ENCODE measurements around the gene EIF3B. TPM values are rescaled to one million over a fixed set of nuclear protein-coding genes. Genes with fewer than 3 reads are reported as not detected.

Gene EIF3B
- total and polyA plus RNA-seq, 11 donors, result 35.4 to 114 (median 72.4) TPM

GRCh38 chr7:2421943-2422310 lies 67.3 kb downstream of the EIF3B start:
- Histone ChIP-seq H3K4me3 (no peak overlapping the region), H3K36me3 (peaks cover 0 to 4% (median 0%) of the 10 kb centered on the region in 9 donors), H3K27ac (no peak overlapping the region), H3K4me1 (peaks cover 0 to 17% (median 4%) of the 10 kb centered on the region in 12 donors), H3K9me3 (no peaks in the 10 kb centered on the region), H3K27me3 (no peaks in the 10 kb centered on the region)
- intact Hi-C loops (cut with DNase I), result no loop called here
- DNase-seq (no peak), ATAC-seq (no peak)
- WGBS, 4 donors, result 88 to 92% (median 90%) methylated on average over 9 of the region's 9 CpGs
- TF ChIP-seq CTCF (IDR thresholded peaks at IDR 0.05), result no peak
- TF ChIP-seq POLR2A (IDR thresholded peaks at IDR 0.05), result no peak

GRCh38 chr7:2425749-2426148 lies 71.1 kb downstream of the EIF3B start:
- 88 to 92% (median 91%) methylated on average over 10 of the region's 10 CpGs for WGBS, 4 donors
- peaks cover 0 to 4% (median 0%) of the 10 kb centered on the region in 9 donors for H3K36me3 ChIP-seq
- intact Hi-C loops (cut with DNase I), result no loop called here
- no peaks in the 10 kb centered on the region for H3K4me1 ChIP-seq
- no peaks in the 10 kb centered on the region for H3K27me3 ChIP-seq
- H3K9me3 ChIP-seq, result peaks cover 0 to 6% (median 1%) of the 10 kb centered on the region in 12 donors
- no peak overlapping the region for H3K4me3 ChIP-seq
- no peak overlapping the region for H3K27ac ChIP-seq
- no peak for DNase-seq
- ATAC-seq, result no peak
- TF ChIP-seq CTCF (IDR thresholded peaks at IDR 0.05), result no peak
- no peak for TF ChIP-seq POLR2A (IDR thresholded peaks at IDR 0.05)

Other genes with a start within 250 kb of the EIF3B start
- 10 to 100 TPM; 11.1 to 29.7 (median 19.3) TPM for gene MAD1L1, start 121.9 kb upstream of the EIF3B start, total RNA-seq
- 10 to 100 TPM; 21.8 to 25.3 TPM for gene MAD1L1, start 121.9 kb upstream of the EIF3B start, polyA plus RNA-seq
- 10 to 100 TPM; 14.2 to 22.3 (median 20.3) TPM for gene MRM2, start 112.6 kb upstream of the EIF3B start, total RNA-seq
- gene MRM2, start 112.6 kb upstream of the EIF3B start, polyA plus RNA-seq, result 10 to 100 TPM; 18.8 to 31.5 TPM
- 10 to 100 TPM in 8 of 9 donors, 1 to 10 TPM in 1; 9.8 to 18.4 (median 12.1) TPM for gene NUDT1, start 112.6 kb upstream of the EIF3B start, total RNA-seq
- gene NUDT1, start 112.6 kb upstream of the EIF3B start, polyA plus RNA-seq, result 10 to 100 TPM; 18.9 to 23.7 TPM
- gene SNX8, start 40.4 kb upstream of the EIF3B start, total RNA-seq, result 10 to 100 TPM in 7 of 9 donors, 1 to 10 TPM in 2; 5.4 to 44.6 (median 21.5) TPM
- 10 to 100 TPM; 16.7 to 19.4 TPM for gene SNX8, start 40.4 kb upstream of the EIF3B start, polyA plus RNA-seq
- 10 to 100 TPM; 12.7 to 20.7 (median 15.6) TPM for gene CHST12, start 48.8 kb downstream of the EIF3B start, total RNA-seq
- gene CHST12, start 48.8 kb downstream of the EIF3B start, polyA plus RNA-seq, result 10 to 100 TPM; 12.5 to 14.7 TPM
- not detected for gene GRIFIN, start 121.6 kb downstream of the EIF3B start, total RNA-seq
- gene GRIFIN, start 121.6 kb downstream of the EIF3B start, polyA plus RNA-seq, result not detected
- gene LFNG, start 164.9 kb downstream of the EIF3B start, total RNA-seq, result 10 to 100 TPM in 3 of 9 donors, 1 to 10 TPM in 6; 3.1 to 22.8 (median 7.7) TPM
- 1 to 10 TPM; 5.4 to 5.7 TPM for gene LFNG, start 164.9 kb downstream of the EIF3B start, polyA plus RNA-seq
- 10 to 100 TPM; 10.9 to 27.8 (median 14.9) TPM for gene BRAT1, start 200.7 kb downstream of the EIF3B start, total RNA-seq
- 10 to 100 TPM; 13.8 to 17.8 TPM for gene BRAT1, start 200.7 kb downstream of the EIF3B start, polyA plus RNA-seq
- 10 to 100 TPM in 5 of 9 donors, 1 to 10 TPM in 4; 8.0 to 14.1 (median 10.3) TPM for gene IQCE, start 204.2 kb downstream of the EIF3B start, total RNA-seq
- 10 to 100 TPM in 1 of 2 donors, 1 to 10 TPM in 1; 5.0 to 10.8 TPM for gene IQCE, start 204.2 kb downstream of the EIF3B start, polyA plus RNA-seq